ENCODE measurements around the gene C17orf100. TPM values are rescaled to one million over a fixed set of nuclear protein-coding genes. Genes with fewer than 3 reads are reported as not detected.

The C17orf100 gene
- total and polyA plus RNA-seq, 2 of the 13 experiments (the other 11 are each of a cell fraction or from before 2014, with no cell fraction given): 3.6 to 8.7 TPM

DNA sequence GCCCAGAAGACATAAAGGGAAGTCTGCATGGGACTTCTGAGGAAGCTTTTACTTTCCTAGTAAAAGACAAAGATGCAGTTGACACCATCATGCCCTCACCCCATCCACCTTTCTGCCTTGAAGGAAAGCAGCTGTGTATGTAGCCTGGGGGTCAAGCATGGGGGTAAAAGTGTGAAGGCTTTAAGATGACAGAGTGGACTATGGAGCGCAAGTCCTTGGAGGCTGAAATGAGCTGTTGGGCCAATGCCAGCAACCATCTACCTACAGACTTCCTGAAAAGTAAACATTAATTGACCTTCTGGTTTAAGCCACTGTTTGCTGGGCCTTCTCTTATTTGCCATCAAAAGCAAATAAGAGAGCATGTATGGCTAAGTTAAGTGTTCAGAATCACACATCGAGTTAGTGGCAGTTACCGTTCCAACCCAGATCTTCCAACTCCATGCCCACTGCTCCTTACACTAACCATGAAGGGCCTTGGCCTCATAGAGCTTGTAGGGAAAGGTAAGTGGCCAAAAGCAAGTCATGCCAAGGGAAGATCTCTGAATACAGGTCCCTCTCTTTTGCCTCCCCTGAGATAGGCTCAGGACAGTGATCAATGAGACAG, 31.6 kb downstream of the C17orf100 start (continued):
- TF ChIP-seq, protein P1, sequence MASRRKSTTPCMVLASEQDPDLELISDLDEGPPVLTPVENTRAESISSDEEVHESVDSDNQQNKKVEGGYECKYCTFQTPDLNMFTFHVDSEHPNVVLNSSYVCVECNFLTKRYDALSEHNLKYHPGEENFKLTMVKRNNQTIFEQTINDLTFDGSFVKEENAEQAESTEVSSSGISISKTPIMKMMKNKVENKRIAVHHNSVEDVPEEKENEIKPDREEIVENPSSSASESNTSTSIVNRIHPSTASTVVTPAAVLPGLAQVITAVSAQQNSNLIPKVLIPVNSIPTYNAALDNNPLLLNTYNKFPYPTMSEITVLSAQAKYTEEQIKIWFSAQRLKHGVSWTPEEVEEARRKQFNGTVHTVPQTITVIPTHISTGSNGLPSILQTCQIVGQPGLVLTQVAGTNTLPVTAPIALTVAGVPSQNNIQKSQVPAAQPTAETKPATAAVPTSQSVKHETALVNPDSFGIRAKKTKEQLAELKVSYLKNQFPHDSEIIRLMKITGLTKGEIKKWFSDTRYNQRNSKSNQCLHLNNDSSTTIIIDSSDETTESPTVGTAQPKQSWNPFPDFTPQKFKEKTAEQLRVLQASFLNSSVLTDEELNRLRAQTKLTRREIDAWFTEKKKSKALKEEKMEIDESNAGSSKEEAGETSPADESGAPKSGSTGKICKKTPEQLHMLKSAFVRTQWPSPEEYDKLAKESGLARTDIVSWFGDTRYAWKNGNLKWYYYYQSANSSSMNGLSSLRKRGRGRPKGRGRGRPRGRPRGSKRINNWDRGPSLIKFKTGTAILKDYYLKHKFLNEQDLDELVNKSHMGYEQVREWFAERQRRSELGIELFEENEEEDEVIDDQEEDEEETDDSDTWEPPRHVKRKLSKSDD (CRISPR knock-in tag; IDR thresholded peaks at IDR 0.05; ENCODE audit: low read depth): peak; percentile 10; the same call in 1 of the 2 replicates
- TF ChIP-seq ZNF160 (CRISPR knock-in tag; IDR thresholded peaks at IDR 0.05): no peak
- TF ChIP-seq FOSL1 (CRISPR knock-in tag; IDR thresholded peaks at IDR 0.05; ENCODE audit: borderline replicate concordance): no peak
- TF ChIP-seq ZNF816 (CRISPR knock-in tag; IDR thresholded peaks at IDR 0.05; ENCODE audit: borderline replicate concordance): no peak; the same call in 1 of the 2 replicates
- no peak for TF ChIP-seq TSC22D2 (CRISPR knock-in tag; IDR thresholded peaks at IDR 0.05; ENCODE audit: borderline replicate concordance)
- no peak; the same call in 1 of the 2 replicates for TF ChIP-seq PHF8 (CRISPR knock-in tag; IDR thresholded peaks at IDR 0.05)
- no peak for TF ChIP-seq ZSCAN22 (CRISPR knock-in tag; IDR thresholded peaks at IDR 0.05)
- no peak; the same call in 1 of the 2 replicates for TF ChIP-seq RXRA (CRISPR knock-in tag; IDR thresholded peaks at IDR 0.05)
- TF ChIP-seq REPIN1 (CRISPR knock-in tag; IDR thresholded peaks at IDR 0.05; ENCODE audit: borderline replicate concordance, low read depth): no peak
- no peak for TF ChIP-seq ZNF878 (CRISPR knock-in tag; IDR thresholded peaks at IDR 0.05)
- peak; percentile 60 for TF ChIP-seq ZNF781 (CRISPR knock-in tag; IDR thresholded peaks at IDR 0.05; ENCODE audit: borderline replicate concordance, not compliant biosample characterization)
- no peak for TF ChIP-seq SRSF1 (optimal IDR thresholded peaks at IDR 0.05; ENCODE audit: low read depth, low read length)
- TF ChIP-seq TBL1XR1 (IDR thresholded peaks at IDR 0.05; ENCODE audit: borderline replicate concordance, low read length, partially characterized antibody): no peak
- no peak for TF ChIP-seq ZNF546 (CRISPR knock-in tag; conservative IDR thresholded peaks at IDR 0.05)
- TF ChIP-seq ZZZ3 (CRISPR knock-in tag; IDR thresholded peaks at IDR 0.05; ENCODE audit: borderline replicate concordance): no peak
- peak; percentile 27; the same call in 1 of the 2 replicates for TF ChIP-seq YEATS4 (CRISPR knock-in tag; IDR thresholded peaks at IDR 0.05; ENCODE audit: borderline replicate concordance)
- peak; percentile 78; the same call in 1 of the 2 replicates for TF ChIP-seq HMG20A (CRISPR knock-in tag; IDR thresholded peaks at IDR 0.05; ENCODE audit: borderline replicate concordance)
- TF ChIP-seq RFX1 (IDR thresholded peaks at IDR 0.05): no peak
- TF ChIP-seq, protein P2, sequence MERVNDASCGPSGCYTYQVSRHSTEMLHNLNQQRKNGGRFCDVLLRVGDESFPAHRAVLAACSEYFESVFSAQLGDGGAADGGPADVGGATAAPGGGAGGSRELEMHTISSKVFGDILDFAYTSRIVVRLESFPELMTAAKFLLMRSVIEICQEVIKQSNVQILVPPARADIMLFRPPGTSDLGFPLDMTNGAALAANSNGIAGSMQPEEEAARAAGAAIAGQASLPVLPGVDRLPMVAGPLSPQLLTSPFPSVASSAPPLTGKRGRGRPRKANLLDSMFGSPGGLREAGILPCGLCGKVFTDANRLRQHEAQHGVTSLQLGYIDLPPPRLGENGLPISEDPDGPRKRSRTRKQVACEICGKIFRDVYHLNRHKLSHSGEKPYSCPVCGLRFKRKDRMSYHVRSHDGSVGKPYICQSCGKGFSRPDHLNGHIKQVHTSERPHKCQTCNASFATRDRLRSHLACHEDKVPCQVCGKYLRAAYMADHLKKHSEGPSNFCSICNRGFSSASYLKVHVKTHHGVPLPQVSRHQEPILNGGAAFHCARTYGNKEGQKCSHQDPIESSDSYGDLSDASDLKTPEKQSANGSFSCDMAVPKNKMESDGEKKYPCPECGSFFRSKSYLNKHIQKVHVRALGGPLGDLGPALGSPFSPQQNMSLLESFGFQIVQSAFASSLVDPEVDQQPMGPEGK (CRISPR knock-in tag; IDR thresholded peaks at IDR 0.05): peak; percentile 35
- TF ChIP-seq NFIB (CRISPR knock-in tag; IDR thresholded peaks at IDR 0.05; ENCODE audit: borderline replicate concordance): no peak
- TF ChIP-seq, protein P3, sequence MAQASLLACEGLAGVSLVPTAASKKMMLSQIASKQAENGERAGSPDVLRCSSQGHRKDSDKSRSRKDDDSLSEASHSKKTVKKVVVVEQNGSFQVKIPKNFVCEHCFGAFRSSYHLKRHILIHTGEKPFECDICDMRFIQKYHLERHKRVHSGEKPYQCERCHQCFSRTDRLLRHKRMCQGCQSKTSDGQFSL (CRISPR knock-in tag; IDR thresholded peaks at IDR 0.05): no peak
- no peak for TF ChIP-seq NR3C1 (CRISPR knock-in tag; IDR thresholded peaks at IDR 0.05)
- TF ChIP-seq ZNF768 (CRISPR knock-in tag; IDR thresholded peaks at IDR 0.05): no peak
- TF ChIP-seq PCBP2 (optimal IDR thresholded peaks at IDR 0.05; ENCODE audit: low read depth, low read length, poor library complexity, severe bottlenecking): no peak
- TF ChIP-seq DNMT1 (CRISPR knock-in tag; IDR thresholded peaks at IDR 0.05): no peak
- no peak for TF ChIP-seq CHCHD3 (CRISPR knock-in tag; IDR thresholded peaks at IDR 0.05)
